WTC11 (cell line): Measurements from ENCODE around the gene SMDT1. TPM values are rescaled to one million over a fixed set of nuclear protein-coding genes. Genes with fewer than 3 reads are reported as not detected.

Source experiments
- ATAC-seq: fragments of 200-7000 bp; cut with Tn5 transposase; 2 replicates; pipeline ENCODE4 v1.10.0; 2021; ENCODE audit warnings: mild to moderate bottlenecking, moderate library complexity
- CTCF ChIA-PET: fragments of 300-600 bp; sonication (Branson Sonifier 250); formaldehyde crosslinking; loops from one replicate; lab custom pipeline; 2021; ENCODE audit warnings: antibody characterized with exemption; lab: Charles Lee
- POLR2A ChIA-PET: fragments of 350-600 bp; sonication (Branson Sonifier 250); formaldehyde crosslinking; loops from one replicate; lab custom pipeline; 2021; ENCODE audit warnings: antibody characterized with exemption; lab: Charles Lee
- DNase-seq: peaks from one replicate; pipeline ENCODE4 v3.0.0; 2021; ENCODE audit warnings: low spot score
- H3K27ac Mint-ChIP-seq: 2 replicates; pipeline ENCODE4 v1.8.0; 2021; ENCODE audit warnings: mixed read lengths
- H3K27me3 Mint-ChIP-seq: 2 replicates; pipeline ENCODE4 v1.8.0; 2021; ENCODE audit warnings: low read depth, mild to moderate bottlenecking, moderate library complexity, mixed read lengths
- H3K36me3 Mint-ChIP-seq: 2 replicates; pipeline ENCODE4 v1.8.0; 2021; ENCODE audit warnings: mixed read lengths
- H3K4me1 Mint-ChIP-seq: 2 replicates; pipeline ENCODE4 v1.8.0; 2022; ENCODE audit warnings: mixed read lengths
- H3K4me3 Mint-ChIP-seq: 2 replicates; pipeline ENCODE4 v1.8.0; 2021; ENCODE audit warnings: mild to moderate bottlenecking, moderate library complexity, mixed read lengths
- H3K9me3 Mint-ChIP-seq: 2 replicates; pipeline ENCODE4 v1.8.0; 2021; ENCODE audit warnings: mixed read lengths
- AR ChIP-seq: fragments of 250-450 bp; sonication (Bioruptor Pico); IDR thresholded peaks from 2 replicates; pipeline ENCODE4 v1.9.0; 2021; ENCODE audit warnings: mild to moderate bottlenecking
- ARID4B ChIP-seq: sonication (generic); formaldehyde crosslinking; IDR thresholded peaks from 2 replicates; pipeline ENCODE4 v1.8.0; 2023; ENCODE audit warnings: missing genetic modification reagents, mild to moderate bottlenecking, borderline replicate concordance
- ATF1 ChIP-seq: sonication (generic); formaldehyde crosslinking; IDR thresholded peaks from 2 replicates; pipeline ENCODE4 v1.8.1; 2023; ENCODE audit warnings: mild to moderate bottlenecking, moderate library complexity, missing genetic modification reagents
- ETV6 ChIP-seq: sonication (generic); formaldehyde crosslinking; IDR thresholded peaks from 2 replicates; pipeline ENCODE4 v1.8.1; 2022; ENCODE audit warnings: mild to moderate bottlenecking, missing genetic modification reagents
- FOXK1 ChIP-seq: sonication (generic); formaldehyde crosslinking; IDR thresholded peaks from 2 replicates; pipeline ENCODE4 v1.8.0; 2022; ENCODE audit warnings: mild to moderate bottlenecking, moderate library complexity, missing genetic modification reagents
- FOXP1 ChIP-seq: sonication (generic); formaldehyde crosslinking; IDR thresholded peaks from 2 replicates; pipeline ENCODE4 v1.8.0; 2022; ENCODE audit warnings: missing genetic modification reagents, mild to moderate bottlenecking, moderate library complexity, borderline replicate concordance
- GRHL2 ChIP-seq: fragments of 250-450 bp; sonication (Bioruptor Pico); IDR thresholded peaks from 2 replicates; pipeline ENCODE4 v1.8.0; 2022; ENCODE audit warnings: mild to moderate bottlenecking, moderate library complexity; ENCODE audit not compliant: insufficient replicate concordance, severe bottlenecking
- GTF2I ChIP-seq: fragments of 250-450 bp; sonication (Bioruptor Pico); conservative IDR thresholded peaks from 2 replicates; pipeline ENCODE4 v1.4.0; 2021; ENCODE audit warnings: mild to moderate bottlenecking
- MAX ChIP-seq: sonication (generic); formaldehyde crosslinking; IDR thresholded peaks from 2 replicates; pipeline ENCODE4 v1.8.0; 2022; ENCODE audit warnings: mild to moderate bottlenecking, missing genetic modification reagents
- MYBL2 ChIP-seq: sonication (generic); formaldehyde crosslinking; IDR thresholded peaks from 2 replicates; pipeline ENCODE4 v1.8.1; 2023; ENCODE audit warnings: mild to moderate bottlenecking, moderate library complexity, missing genetic modification reagents
- NFYB ChIP-seq: sonication (generic); formaldehyde crosslinking; conservative IDR thresholded peaks from 2 replicates; pipeline ENCODE4 v1.8.0; 2022; ENCODE audit warnings: low read depth, missing genetic modification reagents
- SMAD3 ChIP-seq: sonication (generic); formaldehyde crosslinking; IDR thresholded peaks from 2 replicates; pipeline ENCODE4 v1.8.0; 2022; ENCODE audit warnings: missing genetic modification reagents, mild to moderate bottlenecking, borderline replicate concordance
- SMAD4 ChIP-seq: sonication (generic); formaldehyde crosslinking; IDR thresholded peaks from 2 replicates; pipeline ENCODE4 v1.8.0; 2022; ENCODE audit warnings: mild to moderate bottlenecking, missing genetic modification reagents
- TCF7 ChIP-seq: sonication (generic); formaldehyde crosslinking; IDR thresholded peaks from 2 replicates; pipeline ENCODE4 v1.8.0; 2022; ENCODE audit warnings: mild to moderate bottlenecking, low read depth, missing genetic modification reagents, moderate library complexity
- ZNF281 ChIP-seq: sonication (generic); formaldehyde crosslinking; IDR thresholded peaks from 2 replicates; pipeline ENCODE4 v1.8.0; 2023; ENCODE audit warnings: mild to moderate bottlenecking, missing genetic modification reagents
- total RNA-seq: library from RNA; stranded (reverse); gene quantifications from 3 replicates; pipeline ENCODE4 v1.2.3, GENCODE V29; 2021
- TF ChIP-seq, protein P1 (sequence below): fragments of 250-450 bp; sonication (Bioruptor Pico); IDR thresholded peaks from 2 replicates; pipeline ENCODE4 v1.9.0; 2021; ENCODE audit warnings: mild to moderate bottlenecking
- TF ChIP-seq, protein P2 (sequence below): sonication (generic); formaldehyde crosslinking; IDR thresholded peaks from 2 replicates; pipeline ENCODE4 v1.8.1; 2023; ENCODE audit warnings: mild to moderate bottlenecking, missing genetic modification reagents
- TF ChIP-seq, protein P3 (sequence below): sonication (generic); formaldehyde crosslinking; IDR thresholded peaks from 2 replicates; pipeline ENCODE4 v1.8.1; 2023; ENCODE audit warnings: mild to moderate bottlenecking, missing genetic modification reagents, borderline replicate concordance

Gene SMDT1
- total RNA-seq, 1 experiment from 2014 or later: 39.9 TPM

DNA sequence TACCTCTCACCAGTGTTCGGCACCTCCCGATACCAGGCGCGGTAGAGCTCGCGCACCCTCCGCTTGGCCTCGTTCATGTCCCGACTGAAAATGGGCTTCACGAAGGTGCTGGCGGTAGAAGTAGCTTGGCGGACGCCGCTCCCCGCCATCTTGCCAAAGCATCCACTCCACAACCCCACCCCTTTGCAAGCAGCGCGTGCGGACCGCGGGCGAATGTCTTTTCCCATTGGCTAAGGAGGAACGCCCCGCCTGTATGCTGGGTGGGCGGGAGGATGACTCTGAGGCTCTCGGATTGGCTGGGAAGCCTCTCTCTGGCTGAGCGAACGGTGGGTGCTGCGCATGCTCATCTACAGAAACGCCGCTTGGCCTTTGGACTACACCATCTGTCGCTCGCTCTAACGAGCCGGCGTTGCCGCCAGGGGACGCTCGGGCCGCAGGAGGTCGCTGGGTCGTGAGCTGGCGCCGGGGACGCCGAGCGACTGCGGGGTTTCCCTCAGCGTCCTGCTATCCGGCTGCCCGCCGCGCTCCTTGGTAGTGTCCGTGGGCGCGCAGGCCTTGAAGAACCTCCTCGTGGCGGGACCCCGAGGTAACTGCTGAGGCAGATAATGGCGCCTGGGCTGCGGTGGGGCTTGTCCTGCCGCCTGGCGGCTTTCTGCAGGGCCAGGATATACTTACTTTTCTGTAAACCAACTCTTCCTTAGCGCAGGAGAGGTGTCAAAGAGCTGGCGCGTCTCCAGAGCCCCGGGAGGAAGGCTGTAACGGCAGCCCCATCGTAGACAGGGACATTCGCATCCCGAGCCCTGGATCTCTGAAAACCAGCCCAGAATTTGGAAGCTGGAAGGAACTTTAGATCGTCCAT is 11.3 kb downstream of the SMDT1 start, which contains the start of gene NDUFA6:
Gene NDUFA6 (minus strand): TSS at position 177 of the 859 bp plus-strand sequence. CDS start 28 bp downstream, at position 149.
- peak; percentile 97 for ATAC-seq
- H3K27ac Mint-ChIP-seq: peak within 1 kb of the TSS; percentile 99
- CTCF ChIA-PET: interaction anchor here (0.5 to 4.9 kb wide), 44 partner anchors 8 to 896 kb away, joined by 3 to 87 read pairs (median 5); partner anchors contain the start of genes CCDC134, CENPM, NAGA and SEPTIN3
- TF ChIP-seq, protein P1, sequence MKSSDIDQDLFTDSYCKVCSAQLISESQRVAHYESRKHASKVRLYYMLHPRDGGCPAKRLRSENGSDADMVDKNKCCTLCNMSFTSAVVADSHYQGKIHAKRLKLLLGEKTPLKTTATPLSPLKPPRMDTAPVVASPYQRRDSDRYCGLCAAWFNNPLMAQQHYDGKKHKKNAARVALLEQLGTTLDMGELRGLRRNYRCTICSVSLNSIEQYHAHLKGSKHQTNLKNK (CRISPR knock-in tag): no peak
- TF ChIP-seq GRHL2 (CRISPR knock-in tag): no peak
- peak; percentile 18; the same call in 1 of the 2 replicates for TF ChIP-seq SMAD3 (CRISPR knock-in tag)
- TF ChIP-seq TCF7: no peak
- TF ChIP-seq ARID4B: peak; percentile 87
- TF ChIP-seq FOXK1 (CRISPR knock-in tag): 0 out of 2 replicates have a peak, but pooled peaks have one; percentile 9
- TF ChIP-seq ATF1: 0 out of 2 replicates have a peak, but pooled peaks have one; percentile 0
- peak; percentile 72 for TF ChIP-seq NFYB
- peak; percentile 13; the same call in 1 of the 2 replicates for TF ChIP-seq SMAD4 (CRISPR knock-in tag)
- TF ChIP-seq MAX (CRISPR knock-in tag): peak; percentile 89
- no peak for TF ChIP-seq AR (CRISPR knock-in tag)
- TF ChIP-seq ETV6: no peak
- peak; percentile 96 for TF ChIP-seq FOXP1 (CRISPR knock-in tag)
- TF ChIP-seq, protein P2, sequence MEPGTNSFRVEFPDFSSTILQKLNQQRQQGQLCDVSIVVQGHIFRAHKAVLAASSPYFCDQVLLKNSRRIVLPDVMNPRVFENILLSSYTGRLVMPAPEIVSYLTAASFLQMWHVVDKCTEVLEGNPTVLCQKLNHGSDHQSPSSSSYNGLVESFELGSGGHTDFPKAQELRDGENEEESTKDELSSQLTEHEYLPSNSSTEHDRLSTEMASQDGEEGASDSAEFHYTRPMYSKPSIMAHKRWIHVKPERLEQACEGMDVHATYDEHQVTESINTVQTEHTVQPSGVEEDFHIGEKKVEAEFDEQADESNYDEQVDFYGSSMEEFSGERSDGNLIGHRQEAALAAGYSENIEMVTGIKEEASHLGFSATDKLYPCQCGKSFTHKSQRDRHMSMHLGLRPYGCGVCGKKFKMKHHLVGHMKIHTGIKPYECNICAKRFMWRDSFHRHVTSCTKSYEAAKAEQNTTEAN (CRISPR knock-in tag): peak; percentile 94; the same call in 1 of the 2 replicates
- 0 out of 2 replicates have a peak, but pooled peaks have one; percentile 78 for TF ChIP-seq ZNF281
- TF ChIP-seq GTF2I (CRISPR knock-in tag): no peak
- TF ChIP-seq MYBL2 (CRISPR knock-in tag): peak; percentile 94
- TF ChIP-seq, protein P3, sequence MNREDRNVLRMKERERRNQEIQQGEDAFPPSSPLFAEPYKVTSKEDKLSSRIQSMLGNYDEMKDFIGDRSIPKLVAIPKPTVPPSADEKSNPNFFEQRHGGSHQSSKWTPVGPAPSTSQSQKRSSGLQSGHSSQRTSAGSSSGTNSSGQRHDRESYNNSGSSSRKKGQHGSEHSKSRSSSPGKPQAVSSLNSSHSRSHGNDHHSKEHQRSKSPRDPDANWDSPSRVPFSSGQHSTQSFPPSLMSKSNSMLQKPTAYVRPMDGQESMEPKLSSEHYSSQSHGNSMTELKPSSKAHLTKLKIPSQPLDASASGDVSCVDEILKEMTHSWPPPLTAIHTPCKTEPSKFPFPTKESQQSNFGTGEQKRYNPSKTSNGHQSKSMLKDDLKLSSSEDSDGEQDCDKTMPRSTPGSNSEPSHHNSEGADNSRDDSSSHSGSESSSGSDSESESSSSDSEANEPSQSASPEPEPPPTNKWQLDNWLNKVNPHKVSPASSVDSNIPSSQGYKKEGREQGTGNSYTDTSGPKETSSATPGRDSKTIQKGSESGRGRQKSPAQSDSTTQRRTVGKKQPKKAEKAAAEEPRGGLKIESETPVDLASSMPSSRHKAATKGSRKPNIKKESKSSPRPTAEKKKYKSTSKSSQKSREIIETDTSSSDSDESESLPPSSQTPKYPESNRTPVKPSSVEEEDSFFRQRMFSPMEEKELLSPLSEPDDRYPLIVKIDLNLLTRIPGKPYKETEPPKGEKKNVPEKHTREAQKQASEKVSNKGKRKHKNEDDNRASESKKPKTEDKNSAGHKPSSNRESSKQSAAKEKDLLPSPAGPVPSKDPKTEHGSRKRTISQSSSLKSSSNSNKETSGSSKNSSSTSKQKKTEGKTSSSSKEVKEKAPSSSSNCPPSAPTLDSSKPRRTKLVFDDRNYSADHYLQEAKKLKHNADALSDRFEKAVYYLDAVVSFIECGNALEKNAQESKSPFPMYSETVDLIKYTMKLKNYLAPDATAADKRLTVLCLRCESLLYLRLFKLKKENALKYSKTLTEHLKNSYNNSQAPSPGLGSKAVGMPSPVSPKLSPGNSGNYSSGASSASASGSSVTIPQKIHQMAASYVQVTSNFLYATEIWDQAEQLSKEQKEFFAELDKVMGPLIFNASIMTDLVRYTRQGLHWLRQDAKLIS (CRISPR knock-in tag): 0 out of 2 replicates have a peak, but pooled peaks have one; percentile 41

More for the DNA sequence above, 11.3 kb downstream of the SMDT1 start, which contains the start of gene NDUFA6:
- peak; percentile 98 for DNase-seq
- H3K4me1 Mint-ChIP-seq: peaks cover 12% of the 10 kb centered on the region; the same call in 1 of the 2 replicates
- peak within 1 kb of the TSS; percentile 97 for H3K4me3 Mint-ChIP-seq
- H3K36me3 Mint-ChIP-seq: peaks cover 38% of the 10 kb centered on the region
- H3K9me3 Mint-ChIP-seq: peaks cover 22% of the 10 kb centered on the region
- peaks cover under 1% of the 10 kb centered on the region; the same call in 1 of the 2 replicates for H3K27me3 Mint-ChIP-seq
- POLR2A ChIA-PET: interaction anchor here (0.5 to 2.3 kb wide), 12 partner anchors 9 to 290 kb away, joined by 3 to 16 read pairs (median 6); partner anchors contain the start of genes CCDC134, CENPM, NAGA and SEPTIN3
